CD14-positive monocyte (primary cell): Measurements from ENCODE around the gene ALAS1. TPM values are rescaled to one million over a fixed set of nuclear protein-coding genes. Genes with fewer than 3 reads are reported as not detected.

Experiments used
- DNase-seq, 3 donors: peaks; one replicate each; pipeline ENCODE4 v3.0.0-alpha.2; 2011 to 2022
- H2AFZ ChIP-seq: 2 replicates; pipeline ENCODE4 v1.6.0; 2012; ENCODE audit warnings: mild to moderate bottlenecking, low read depth, low read length, inconsistent platforms; ENCODE audit not compliant: insufficient read depth, poor library complexity, severe bottlenecking
- H3K27ac ChIP-seq, 2 donors: 1 replicate in 1 of 2; 2 replicates in 1 of 2; pipeline ENCODE4 v1.5.1; 2012 to 2013; ENCODE audit warnings: low read length in 2 of 2, control low read depth in 1 of 2, inconsistent platforms in 1 of 2, low read depth in 1 of 2, mild to moderate bottlenecking in 1 of 2
- H3K27me3 ChIP-seq, 2 donors: one replicate each; pipeline versions ENCODE4 v1.6.0 to v1.6.1; 2011 to 2013; ENCODE audit warnings: low read length in 2 of 2; ENCODE audit not compliant: control insufficient read depth in 2 of 2, insufficient read depth in 2 of 2
- H3K36me3 ChIP-seq, 2 donors: replicated peaks in 1 of 2; 1 replicate in 1 of 2; 2 replicates in 1 of 2; pipeline versions ENCODE4 v1.5.1 to v1.6.1; 2012 to 2013; ENCODE audit warnings: low read length in 2 of 2, control low read depth in 1 of 2, inconsistent platforms in 1 of 2, mild to moderate bottlenecking in 1 of 2; ENCODE audit not compliant: insufficient read depth in 2 of 2, control insufficient read depth in 1 of 2
- H3K4me1 ChIP-seq, 2 donors: 1 replicate in 1 of 2; 2 replicates in 1 of 2; pipeline versions ENCODE4 v1.5.1 to v1.6.1; 2012 to 2013; ENCODE audit warnings: low read length in 2 of 2, control low read depth in 1 of 2, inconsistent platforms in 1 of 2, mild to moderate bottlenecking in 1 of 2, moderate library complexity in 1 of 2; ENCODE audit not compliant: insufficient read depth in 2 of 2, control insufficient read depth in 1 of 2
- H3K4me2 ChIP-seq: replicated peaks from 2 replicates; pipeline ENCODE3; 2012; ENCODE audit warnings: low read length, moderate library complexity, mild to moderate bottlenecking; ENCODE audit not compliant: poor library complexity, severe bottlenecking; ENCODE audit errors: extremely low read depth
- H3K4me3 ChIP-seq, 3 experiments: fragments of 200-600 bp in 1 of 3; sonication (generic) in 1 of 3; replicated peaks in 1 of 3; 1 replicate in 2 of 3; 2 replicates in 1 of 3; pipeline ENCODE4 v1.5.1; 2011 to 2013; ENCODE audit warnings: low read length in 3 of 3, mild to moderate bottlenecking in 3 of 3, control low read depth in 2 of 3, low read depth in 2 of 3, inconsistent platforms in 1 of 3, moderate library complexity in 1 of 3
- H3K79me2 ChIP-seq: 2 replicates; pipeline ENCODE4 v1.6.0; 2012; ENCODE audit warnings: mild to moderate bottlenecking, control low read depth, inconsistent platforms, low read length, moderate library complexity; ENCODE audit not compliant: insufficient read depth
- H3K9ac ChIP-seq: 2 replicates; pipeline ENCODE4 v1.6.0; 2017; ENCODE audit warnings: low read length, mild to moderate bottlenecking; ENCODE audit not compliant: insufficient read depth, poor library complexity, severe bottlenecking
- H3K9me3 ChIP-seq, 2 donors: replicated peaks in 1 of 2; 1 replicate in 1 of 2; 2 replicates in 1 of 2; pipeline versions ENCODE4 v1.5.1 to v1.6.1; 2012 to 2013; ENCODE audit warnings: low read length in 2 of 2, control low read depth in 1 of 2; ENCODE audit not compliant: control insufficient read depth in 1 of 2, insufficient read depth in 1 of 2
- H4K20me1 ChIP-seq: 2 replicates; pipeline ENCODE4 v1.6.0; 2012; ENCODE audit warnings: mild to moderate bottlenecking, low read length, control low read depth, moderate library complexity; ENCODE audit not compliant: insufficient read depth
- H3K27ac Mint-ChIP-seq, 7 donors: one replicate each; pipeline ENCODE4 v1.8.0; 2020; ENCODE audit warnings: mild to moderate bottlenecking in 7 of 7, mixed read lengths in 7 of 7, moderate library complexity in 6 of 7, inconsistent platforms in 2 of 7
- H3K27me3 Mint-ChIP-seq, 3 donors: one replicate each; pipeline ENCODE4 v1.8.0; 2021 to 2022; ENCODE audit warnings: low read depth in 3 of 3, mild to moderate bottlenecking in 3 of 3, mixed read lengths in 3 of 3, moderate library complexity in 3 of 3, inconsistent platforms in 1 of 3
- H3K36me3 Mint-ChIP-seq, 2 donors: one replicate each; pipeline ENCODE4 v1.8.0; 2020; ENCODE audit warnings: mixed read lengths in 2 of 2, inconsistent platforms in 1 of 2, mild to moderate bottlenecking in 1 of 2
- H3K4me1 Mint-ChIP-seq: one replicate; pipeline ENCODE4 v1.8.0; 2020; ENCODE audit warnings: mild to moderate bottlenecking, mixed read lengths
- H3K4me3 Mint-ChIP-seq, 2 donors: one replicate each; pipeline ENCODE4 v1.8.0; 2020; ENCODE audit warnings: mild to moderate bottlenecking in 2 of 2, mixed read lengths in 2 of 2, moderate library complexity in 1 of 2
- H3K9me3 Mint-ChIP-seq, 7 donors: one replicate each; pipeline ENCODE4 v1.8.0; 2020 to 2022; ENCODE audit warnings: mixed read lengths in 7 of 7, mild to moderate bottlenecking in 6 of 7, moderate library complexity in 6 of 7, inconsistent platforms in 2 of 7
- CTCF ChIP-seq: fragments of 200-600 bp; IDR thresholded peaks from one replicate; pipeline ENCODE4 v1.8.0; 2022; ENCODE audit warnings: antibody characterized with exemption, mild to moderate bottlenecking
- WGBS: methylation state at CpG from one replicate; pipeline ENCODE4 v1.1.5; 2013; ENCODE audit warnings: missing lambda C conversion rate; ENCODE audit not compliant: insufficient coverage; 5-methylcytosine and 5-hydroxymethylcytosine counted together
- intact Hi-C, 2 donors: fragments of 100-400 bp; cut with micrococcal nuclease; formaldehyde crosslinking; loops; one replicate each; pipeline versions ENCODE4 v1.15.0 to v1.15.1; 2023
- polyA plus RNA-seq, 3 donors: library from polyadenylated mRNA; depleted of rRNA in 1 of 3; unstranded in 2 of 3; stranded (reverse) in 1 of 3; fragments of 300-500 nt in 2 of 3; fragments of >200 nt in 1 of 3; fragmentation: Illumina TruSeq in 2 of 3; gene quantifications; 1 replicate in 2 of 3; 2 replicates in 1 of 3; pipeline ENCODE4 v1.2.3, GENCODE V29; 2012 to 2021

The ALAS1 gene
- polyA plus RNA-seq, 3 donors, result 20.9 to 84.7 (median 38.7) TPM

- Histone ChIP-seq H3K4me3 (no peak overlapping the region), H4K20me1 (peaks cover 96% of the 10 kb centered on the region), H3K36me3 (peaks cover 84 to 96% of the 10 kb centered on the region in 2 donors), H2AFZ (no peak overlapping the region), H3K4me2 (no peak overlapping the region), H3K9ac (no peak overlapping the region), H3K27ac (no peak overlapping the region), H3K79me2 (peaks cover 70% of the 10 kb centered on the region), H3K27me3 (no peaks in the 10 kb centered on the region), H3K9me3 (no peaks in the 10 kb centered on the region), H3K4me1 (peaks cover 13 to 16% of the 10 kb centered on the region in 2 donors)
- intact Hi-C loops, result no loop called here
- peak overlapping the region in 3 of 7 donors; percentile 10 to 71 (median 33) for H3K27ac Mint-ChIP-seq
- no peaks in the 10 kb centered on the region for H3K27me3 Mint-ChIP-seq
- TF ChIP-seq CTCF, result no peak
- no peak overlapping the region for H3K4me3 Mint-ChIP-seq
- WGBS, result 100% methylated on average over 4 of the region's 4 CpGs
- H3K4me1 Mint-ChIP-seq, result peaks cover 25% of the 10 kb centered on the region
- H3K36me3 Mint-ChIP-seq, result peaks cover 77 to 98% of the 10 kb centered on the region in 2 donors
- no peak for DNase-seq
- H3K9me3 Mint-ChIP-seq, result peaks cover 0 to 3% (median 0%) of the 10 kb centered on the region in 7 donors
Measured at GRCh38 chr3:52257911-52258310, 60.0 kb downstream of the ALAS1 start.

GRCh38 chr3:52259035-52259434 lies 61.1 kb downstream of the ALAS1 start:
- no peak for DNase-seq
- H3K4me1 ChIP-seq, result peaks cover 9 to 13% of the 10 kb centered on the region in 2 donors
- H3K27ac ChIP-seq, result no peak overlapping the region
- no peak overlapping the region for H2AFZ ChIP-seq
- Mint-ChIP-seq H3K9me3 (peaks cover 0 to 3% (median 0%) of the 10 kb centered on the region in 7 donors), H3K27ac (peak overlapping the region in 1 of 7 donors; percentile 69), H3K36me3 (peaks cover 86 to 100% of the 10 kb centered on the region in 2 donors), H3K27me3 (peaks cover 0 to 1% (median 0%) of the 10 kb centered on the region in 3 donors), H3K4me1 (peaks cover 25% of the 10 kb centered on the region), H3K4me3 (no peak overlapping the region)
- H3K9ac ChIP-seq, result no peak overlapping the region
- H3K4me3 ChIP-seq, result no peak overlapping the region
- peaks cover 91 to 100% of the 10 kb centered on the region in 2 donors for H3K36me3 ChIP-seq
- intact Hi-C loops, result no loop called here
- no CpG with 5 or more reads among the region's 1 CpG for WGBS
- no peaks in the 10 kb centered on the region for H3K9me3 ChIP-seq
- TF ChIP-seq CTCF, result no peak
- no peaks in the 10 kb centered on the region for H3K27me3 ChIP-seq
- no peak overlapping the region for H3K4me2 ChIP-seq
- peaks cover 99% of the 10 kb centered on the region for H4K20me1 ChIP-seq
- peaks cover 81% of the 10 kb centered on the region for H3K79me2 ChIP-seq
